Thymus (tissue), 14 donors: ENCODE results near the gene MSH6. TPM values are rescaled to one million over a fixed set of nuclear protein-coding genes. Genes with fewer than 3 reads are reported as not detected.
A peak's percentile ranks its signal among the peaks of the same experiment; 100 is the strongest.

Experiments used
- DNase-seq, 9 donors: peaks; one replicate each; pipeline ENCODE4 v3.0.0-alpha.2; 2013; ENCODE audit warnings: low spot score in 9 of 9, low read depth in 6 of 9, missing footprints in 1 of 9
- H3K27ac ChIP-seq, 2 donors: one replicate each; pipeline ENCODE4 v1.5.1; 2013; ENCODE audit warnings: control low read depth in 1 of 2, low read depth in 1 of 2, low read length in 1 of 2, mild to moderate bottlenecking in 1 of 2, moderate library complexity in 1 of 2
- H3K27me3 ChIP-seq, 2 donors: one replicate each; pipeline ENCODE4 v1.5.1; 2013; ENCODE audit warnings: low read length in 1 of 2; ENCODE audit not compliant: control insufficient read depth in 2 of 2, insufficient read depth in 1 of 2
- H3K36me3 ChIP-seq, 2 donors: one replicate each; pipeline ENCODE4 v1.5.1; 2013; ENCODE audit warnings: low read length in 1 of 2, mild to moderate bottlenecking in 1 of 2, moderate library complexity in 1 of 2; ENCODE audit not compliant: control insufficient read depth in 2 of 2, insufficient read depth in 2 of 2
- H3K4me1 ChIP-seq, 2 donors: one replicate each; pipeline ENCODE4 v1.5.1; 2013; ENCODE audit warnings: low read length in 2 of 2; ENCODE audit not compliant: control insufficient read depth in 2 of 2, insufficient read depth in 2 of 2
- H3K4me3 ChIP-seq, 2 donors: one replicate each; pipeline ENCODE4 v1.5.1; 2013; ENCODE audit warnings: low read length in 2 of 2, control low read depth in 1 of 2, mild to moderate bottlenecking in 1 of 2
- H3K9me3 ChIP-seq, 2 donors: one replicate each; pipeline ENCODE4 v1.5.1; 2013; ENCODE audit warnings: low read length in 1 of 2, mild to moderate bottlenecking in 1 of 2; ENCODE audit not compliant: control insufficient read depth in 2 of 2, insufficient read depth in 1 of 2
- WGBS: extraction: QIAGEN DNeasy Blood & Tissue Kit; methylation state at CpG from one replicate; pipeline ENCODE4 v1.1.7; 2013; 5-methylcytosine and 5-hydroxymethylcytosine counted together
- long read RNA-seq, 10 donors: transcript quantifications; one replicate each; lab custom pipeline, GENCODE V29; 2026
- polyA plus RNA-seq: library from polyadenylated mRNA; stranded (reverse); fragments of 200-250 nt; gene quantifications from one replicate; pipeline ENCODE4 v1.2.3, GENCODE V29; 2013
- total RNA-seq: library from RNA; stranded (reverse); fragments of 120-200 nt; gene quantifications from one replicate; pipeline ENCODE4 v1.2.4, GENCODE V29; 2013
- donor health status: healthy.

The MSH6 gene, protein sequence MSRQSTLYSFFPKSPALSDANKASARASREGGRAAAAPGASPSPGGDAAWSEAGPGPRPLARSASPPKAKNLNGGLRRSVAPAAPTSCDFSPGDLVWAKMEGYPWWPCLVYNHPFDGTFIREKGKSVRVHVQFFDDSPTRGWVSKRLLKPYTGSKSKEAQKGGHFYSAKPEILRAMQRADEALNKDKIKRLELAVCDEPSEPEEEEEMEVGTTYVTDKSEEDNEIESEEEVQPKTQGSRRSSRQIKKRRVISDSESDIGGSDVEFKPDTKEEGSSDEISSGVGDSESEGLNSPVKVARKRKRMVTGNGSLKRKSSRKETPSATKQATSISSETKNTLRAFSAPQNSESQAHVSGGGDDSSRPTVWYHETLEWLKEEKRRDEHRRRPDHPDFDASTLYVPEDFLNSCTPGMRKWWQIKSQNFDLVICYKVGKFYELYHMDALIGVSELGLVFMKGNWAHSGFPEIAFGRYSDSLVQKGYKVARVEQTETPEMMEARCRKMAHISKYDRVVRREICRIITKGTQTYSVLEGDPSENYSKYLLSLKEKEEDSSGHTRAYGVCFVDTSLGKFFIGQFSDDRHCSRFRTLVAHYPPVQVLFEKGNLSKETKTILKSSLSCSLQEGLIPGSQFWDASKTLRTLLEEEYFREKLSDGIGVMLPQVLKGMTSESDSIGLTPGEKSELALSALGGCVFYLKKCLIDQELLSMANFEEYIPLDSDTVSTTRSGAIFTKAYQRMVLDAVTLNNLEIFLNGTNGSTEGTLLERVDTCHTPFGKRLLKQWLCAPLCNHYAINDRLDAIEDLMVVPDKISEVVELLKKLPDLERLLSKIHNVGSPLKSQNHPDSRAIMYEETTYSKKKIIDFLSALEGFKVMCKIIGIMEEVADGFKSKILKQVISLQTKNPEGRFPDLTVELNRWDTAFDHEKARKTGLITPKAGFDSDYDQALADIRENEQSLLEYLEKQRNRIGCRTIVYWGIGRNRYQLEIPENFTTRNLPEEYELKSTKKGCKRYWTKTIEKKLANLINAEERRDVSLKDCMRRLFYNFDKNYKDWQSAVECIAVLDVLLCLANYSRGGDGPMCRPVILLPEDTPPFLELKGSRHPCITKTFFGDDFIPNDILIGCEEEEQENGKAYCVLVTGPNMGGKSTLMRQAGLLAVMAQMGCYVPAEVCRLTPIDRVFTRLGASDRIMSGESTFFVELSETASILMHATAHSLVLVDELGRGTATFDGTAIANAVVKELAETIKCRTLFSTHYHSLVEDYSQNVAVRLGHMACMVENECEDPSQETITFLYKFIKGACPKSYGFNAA (N-terminal part only)
- total RNA-seq (76.7 TPM), polyA plus RNA-seq (16.4 TPM)
- long read RNA-seq, donor 1: 0 reads
- long read RNA-seq, donor 2, full-length matches to known transcripts: 9 of 93 reads
- long read RNA-seq, donor 2, partial matches to known transcripts: 84 of 93 reads
- long read RNA-seq, donor 2, other reads (novel, unspliced or antisense): 0 of 93 reads
- long read RNA-seq, donor 3, full-length matches to known transcripts: 5 of 66 reads
- long read RNA-seq, donor 3, partial matches to known transcripts: 61 of 66 reads
- long read RNA-seq, donor 3, other reads (novel, unspliced or antisense): 0 of 66 reads
- long read RNA-seq, donor 4, full-length matches to known transcripts: 4 of 16 reads
- long read RNA-seq, donor 4, partial matches to known transcripts: 12 of 16 reads
- long read RNA-seq, donor 4, other reads (novel, unspliced or antisense): 0 of 16 reads
- long read RNA-seq, donor 5, full-length matches to known transcripts: 10 of 68 reads
- long read RNA-seq, donor 5, partial matches to known transcripts: 58 of 68 reads
- long read RNA-seq, donor 5, other reads (novel, unspliced or antisense): 0 of 68 reads
- long read RNA-seq, donor 6, full-length matches to known transcripts: 8 of 30 reads
- long read RNA-seq, donor 6, partial matches to known transcripts: 22 of 30 reads
- long read RNA-seq, donor 6, other reads (novel, unspliced or antisense): 0 of 30 reads
- long read RNA-seq, donor 7, full-length matches to known transcripts: 11 of 73 reads
- long read RNA-seq, donor 7, partial matches to known transcripts: 62 of 73 reads
- long read RNA-seq, donor 7, other reads (novel, unspliced or antisense): 0 of 73 reads
- long read RNA-seq, donor 8, full-length matches to known transcripts: 2 of 7 reads
- long read RNA-seq, donor 8, partial matches to known transcripts: 5 of 7 reads
- long read RNA-seq, donor 8, other reads (novel, unspliced or antisense): 0 of 7 reads
- long read RNA-seq, donor 9, full-length matches to known transcripts: 6 of 32 reads
- long read RNA-seq, donor 9, partial matches to known transcripts: 26 of 32 reads
- long read RNA-seq, donor 9, other reads (novel, unspliced or antisense): 0 of 32 reads
- long read RNA-seq, donor 10, full-length matches to known transcripts: 3 of 34 reads
- long read RNA-seq, donor 10, partial matches to known transcripts: 31 of 34 reads
- long read RNA-seq, donor 10, other reads (novel, unspliced or antisense): 0 of 34 reads

DNA sequence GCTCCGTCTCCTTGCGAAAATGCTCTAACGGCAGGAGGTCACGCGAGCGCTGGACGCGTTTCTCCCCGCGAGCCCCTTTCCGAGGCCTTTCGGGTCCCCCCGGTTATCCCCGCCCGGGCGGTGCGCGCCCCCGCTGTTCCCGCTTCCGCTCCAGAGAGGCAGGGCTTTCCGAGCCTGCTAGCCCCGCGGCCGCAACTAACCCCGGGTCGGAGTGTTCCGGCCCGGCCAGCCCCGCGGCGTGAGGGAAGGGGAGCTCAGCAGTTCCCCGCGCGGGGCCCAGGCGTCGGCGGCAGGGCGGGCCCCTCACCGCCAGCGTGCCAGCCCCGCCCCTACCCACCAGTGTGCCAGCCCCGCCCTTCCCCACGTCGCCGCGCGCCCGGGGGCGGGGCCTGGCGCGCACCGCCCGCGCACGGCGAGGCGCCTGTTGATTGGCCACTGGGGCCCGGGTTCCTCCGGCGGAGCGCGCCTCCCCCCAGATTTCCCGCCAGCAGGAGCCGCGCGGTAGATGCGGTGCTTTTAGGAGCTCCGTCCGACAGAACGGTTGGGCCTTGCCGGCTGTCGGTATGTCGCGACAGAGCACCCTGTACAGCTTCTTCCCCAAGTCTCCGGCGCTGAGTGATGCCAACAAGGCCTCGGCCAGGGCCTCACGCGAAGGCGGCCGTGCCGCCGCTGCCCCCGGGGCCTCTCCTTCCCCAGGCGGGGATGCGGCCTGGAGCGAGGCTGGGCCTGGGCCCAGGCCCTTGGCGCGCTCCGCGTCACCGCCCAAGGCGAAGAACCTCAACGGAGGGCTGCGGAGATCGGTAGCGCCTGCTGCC is at the start of gene MSH6:
Gene MSH6 (plus strand): TSS at position 475 of the 815 bp plus-strand sequence. CDS start 89 bp downstream, at position 564.
- peak; percentile 73 to 95 (median 85) for DNase-seq
- Histone ChIP-seq H3K9me3 (no peaks in the 10 kb centered on the region), H3K4me1 (peaks cover 5 to 24% of the 10 kb centered on the region in 2 donors), H3K27ac (peak within 1 kb of the TSS; percentile 92 to 93), H3K36me3 (peaks cover 0 to 16% of the 10 kb centered on the region in 2 donors), H3K4me3 (peak within 1 kb of the TSS; percentile 82 to 87), H3K27me3 (no peaks in the 10 kb centered on the region)
- under 1% methylated on average over 98 of the region's 98 CpGs for WGBS

DNA sequence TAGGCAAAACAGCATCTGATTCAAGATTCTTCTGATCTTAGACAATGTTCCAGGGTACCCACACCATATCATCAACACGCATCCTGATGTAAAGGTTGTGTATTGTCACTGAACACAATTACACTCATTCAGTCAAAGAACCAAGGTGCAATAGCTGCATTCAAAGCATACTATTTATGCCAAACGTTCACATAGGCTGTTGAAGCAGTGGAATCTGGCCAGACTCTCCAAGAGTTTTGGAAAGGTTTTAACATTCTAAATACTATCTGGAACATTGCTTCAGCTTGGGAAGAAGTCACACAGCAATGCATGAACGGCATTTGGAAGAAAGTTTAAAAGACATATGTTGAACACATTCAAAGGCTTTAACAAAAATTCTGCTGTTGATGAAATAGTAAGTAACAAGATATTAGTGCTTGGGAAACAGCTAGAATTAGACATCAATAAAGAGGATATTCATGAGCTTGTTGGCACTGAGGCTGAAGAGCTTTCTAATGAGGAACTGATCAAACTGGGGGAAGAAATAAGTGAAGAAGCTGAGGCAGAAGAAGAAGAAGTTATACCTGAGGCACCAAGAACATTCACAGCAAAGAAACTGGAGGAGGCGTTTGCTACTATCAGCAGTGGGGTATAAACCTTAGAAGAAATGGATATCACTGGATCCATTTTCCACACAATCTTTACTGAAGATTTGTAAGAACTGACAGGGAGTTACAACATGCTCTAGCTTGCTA is 47.6 kb upstream of the MSH6 start:
- Histone ChIP-seq H3K4me1 (no peaks in the 10 kb centered on the region), H3K4me3 (no peak overlapping the region), H3K27me3 (no peaks in the 10 kb centered on the region), H3K36me3 (no peaks in the 10 kb centered on the region), H3K9me3 (no peaks in the 10 kb centered on the region), H3K27ac (peak overlapping the region in 1 of 2 donors; percentile 26)
- WGBS: 90% methylated on average over 4 of the region's 4 CpGs
- no peak for DNase-seq

DNA sequence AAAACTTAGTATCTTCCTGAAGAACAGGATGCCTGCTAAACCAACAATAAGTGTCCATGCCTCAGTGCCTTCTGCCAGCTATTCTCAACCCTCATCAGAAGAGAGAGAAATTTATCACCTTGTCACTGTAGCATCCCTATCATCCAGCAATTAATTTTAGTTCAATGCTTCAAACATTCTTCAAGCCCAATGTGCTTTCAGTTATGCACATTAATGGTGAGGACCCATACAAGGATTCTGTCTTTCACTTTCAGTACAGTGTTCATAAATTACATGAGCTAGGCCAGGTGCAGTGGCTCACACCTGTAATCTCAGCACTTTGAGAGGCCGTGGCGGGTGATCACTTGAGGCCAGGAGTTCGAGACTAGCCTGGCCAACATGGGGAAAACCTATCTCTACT is 47.0 kb upstream of the MSH6 start:
- H3K27ac ChIP-seq: no peak overlapping the region
- H3K4me3 ChIP-seq: no peak overlapping the region
- WGBS: 98% methylated on average over 3 of the region's 3 CpGs
- H3K27me3 ChIP-seq: no peaks in the 10 kb centered on the region
- no peaks in the 10 kb centered on the region for H3K4me1 ChIP-seq
- H3K36me3 ChIP-seq: no peaks in the 10 kb centered on the region
- H3K9me3 ChIP-seq: no peaks in the 10 kb centered on the region
- DNase-seq: no peak

DNA sequence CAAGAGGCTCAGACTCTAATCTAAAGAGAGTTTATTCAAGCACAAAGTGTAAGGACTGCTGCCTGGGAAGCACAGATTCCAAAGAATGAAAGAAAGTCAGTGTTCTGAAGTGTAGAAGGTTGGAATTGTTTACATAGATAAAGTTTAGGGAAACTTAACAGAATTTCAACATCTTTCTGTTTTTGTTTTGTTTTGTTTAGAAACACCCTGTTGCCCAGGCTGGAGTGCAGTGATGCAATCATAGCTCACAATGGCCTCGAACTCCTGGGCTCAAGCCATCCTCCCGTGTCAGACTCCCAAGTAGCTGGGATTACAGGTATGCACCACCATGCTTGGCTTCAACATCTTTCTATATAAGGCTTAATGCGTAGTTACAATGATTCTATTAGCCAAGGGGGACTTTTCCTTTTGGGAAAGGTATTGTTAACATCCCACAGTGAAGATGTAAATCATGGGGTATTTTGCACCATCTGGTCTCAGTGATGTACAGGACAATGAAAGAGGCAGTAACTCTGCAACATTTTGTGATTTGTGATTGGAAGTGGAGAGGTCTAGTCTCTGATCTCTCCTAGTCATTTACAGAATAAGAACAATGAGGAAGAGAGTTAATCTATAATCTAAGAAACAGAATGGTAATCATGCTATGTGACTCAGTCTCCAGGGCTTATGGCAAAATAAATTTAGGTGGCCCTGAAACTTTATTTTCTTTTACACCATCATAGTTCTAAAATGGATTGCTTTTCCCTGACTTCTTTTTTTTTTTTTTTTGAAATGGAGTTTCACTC is 45.6 kb upstream of the MSH6 start:
- no peaks in the 10 kb centered on the region for H3K4me1 ChIP-seq
- no peak overlapping the region for H3K27ac ChIP-seq
- WGBS: 96% methylated on average over 3 of the region's 3 CpGs
- H3K4me3 ChIP-seq: no peak overlapping the region
- no peak for DNase-seq
- no peaks in the 10 kb centered on the region for H3K36me3 ChIP-seq
- H3K27me3 ChIP-seq: no peaks in the 10 kb centered on the region
- no peaks in the 10 kb centered on the region for H3K9me3 ChIP-seq

DNA sequence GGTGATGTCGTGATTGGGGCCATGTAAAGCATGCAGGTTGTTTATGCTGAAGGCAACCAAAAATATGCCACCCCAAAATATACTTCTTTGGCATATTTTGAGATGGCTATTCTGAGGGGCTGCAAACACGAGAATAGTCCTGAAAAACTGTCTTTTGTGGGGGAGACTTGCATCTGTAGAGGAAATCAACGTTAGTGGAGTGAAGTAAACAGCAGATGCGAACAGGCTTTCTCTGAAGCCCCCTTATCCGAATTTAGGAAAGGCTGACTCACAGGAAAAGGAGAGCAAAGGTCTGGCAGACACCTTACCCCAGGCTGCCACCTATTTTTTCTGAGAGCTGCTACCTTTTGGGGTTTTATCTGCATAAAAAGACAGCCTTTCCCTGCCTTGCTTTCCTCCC is 44.6 kb upstream of the MSH6 start:
- no peak for DNase-seq
- 86% methylated on average over 5 of the region's 5 CpGs for WGBS
- Histone ChIP-seq H3K4me1 (no peaks in the 10 kb centered on the region), H3K4me3 (no peak overlapping the region), H3K36me3 (no peaks in the 10 kb centered on the region), H3K9me3 (no peaks in the 10 kb centered on the region), H3K27ac (no peak overlapping the region), H3K27me3 (no peaks in the 10 kb centered on the region)

DNA sequence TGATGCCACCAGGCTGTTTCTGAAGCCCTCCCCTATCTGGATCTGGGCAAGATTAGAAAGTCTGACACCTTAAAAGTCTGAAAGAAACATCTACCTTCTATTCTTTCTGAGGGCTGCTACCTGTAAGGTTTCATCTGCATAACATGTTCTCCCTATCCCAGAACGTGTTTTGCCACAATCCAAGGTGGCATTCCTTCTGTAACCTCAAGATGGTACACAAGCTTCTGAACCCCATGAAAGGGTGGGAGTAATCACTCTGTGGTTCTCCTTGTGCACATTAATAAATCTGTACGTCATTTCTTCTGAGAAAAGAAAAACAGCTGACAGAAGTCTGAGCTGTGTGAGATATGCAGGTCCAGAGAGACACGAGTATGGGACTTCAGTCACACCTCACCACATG is 41.8 kb upstream of the MSH6 start:
- H3K4me3 ChIP-seq: no peak overlapping the region
- 88% methylated on average over 3 of the region's 3 CpGs for WGBS
- H3K4me1 ChIP-seq: no peaks in the 10 kb centered on the region
- no peaks in the 10 kb centered on the region for H3K27me3 ChIP-seq
- no peaks in the 10 kb centered on the region for H3K36me3 ChIP-seq
- DNase-seq: no peak
- H3K9me3 ChIP-seq: no peaks in the 10 kb centered on the region
- no peak overlapping the region for H3K27ac ChIP-seq
